Thoracic aorta (tissue), 2 donors: Measurements from ENCODE around the gene PGC. TPM values are rescaled to one million over a fixed set of nuclear protein-coding genes. Genes with fewer than 3 reads are reported as not detected.

Source experiments
- ATAC-seq: fragments of 150-250 bp; one replicate; pipeline ENCODE4 v1.8.0; 2017; ENCODE audit warnings: low read depth; ENCODE audit not compliant: insufficient number of reproducible peaks, low FRiP score
- DNase-seq: peaks from one replicate; pipeline ENCODE4 v3.0.0-alpha.2; 2020; ENCODE audit warnings: low spot score
- H3K27ac ChIP-seq, 2 donors: fragments of 200-600 bp; sonication (generic); 1 replicate in 1 of 2; 2 replicates in 1 of 2; pipeline ENCODE4 v1.5.1; 2016; ENCODE audit warnings: mild to moderate bottlenecking in 2 of 2, moderate library complexity in 2 of 2
- H3K27me3 ChIP-seq: fragments of 200-600 bp; sonication (generic); replicated peaks from 2 replicates; pipeline ENCODE4 v1.6.0; 2016; ENCODE audit warnings: mild to moderate bottlenecking; ENCODE audit not compliant: insufficient read depth
- H3K36me3 ChIP-seq: fragments of 200-600 bp; sonication (generic); one replicate; pipeline ENCODE4 v1.5.1; 2016
- H3K4me1 ChIP-seq, 2 donors: fragments of 200-600 bp; sonication (generic); 1 replicate in 1 of 2; 2 replicates in 1 of 2; pipeline versions ENCODE4 v1.5.1 to v1.6.0; 2016; ENCODE audit warnings: low read depth in 2 of 2, mild to moderate bottlenecking in 1 of 2; ENCODE audit not compliant: control insufficient read depth in 1 of 2
- H3K4me3 ChIP-seq: fragments of 200-600 bp; sonication (generic); 2 replicates; pipeline ENCODE4 v1.5.1; 2016; ENCODE audit warnings: mild to moderate bottlenecking
- H3K9me3 ChIP-seq: fragments of 200-600 bp; sonication (generic); 2 replicates; pipeline ENCODE4 v1.5.1; 2016
- CTCF ChIP-seq: fragments of 200-600 bp; sonication (generic); IDR thresholded peaks from one replicate; pipeline ENCODE4 v1.5.1; 2019; ENCODE audit warnings: antibody characterized with exemption
- total RNA-seq, 2 donors: library from RNA; depleted of rRNA; stranded (reverse); fragments of >200 nt; gene quantifications; one replicate each; pipeline versions ENCODE4 v1.1.0 to v1.2.3, GENCODE V29; 2016

PGC gene
- total RNA-seq, 2 donors from 2014 or later, result 53.1 TPM; not detected in 1

GRCh38 chr6:41719436-41720261, 27.5 kb downstream of the PGC start:
- Histone ChIP-seq H3K4me1 (peaks cover 42 to 55% of the 10 kb centered on the region in 2 donors), H3K27ac (no peak overlapping the region), H3K4me3 (no peak overlapping the region), H3K9me3 (no peaks in the 10 kb centered on the region), H3K27me3 (no peaks in the 10 kb centered on the region), H3K36me3 (no peaks in the 10 kb centered on the region)
- TF ChIP-seq CTCF, result no peak
- ATAC-seq, result no peak
- no peak for DNase-seq

- H3K4me1 ChIP-seq, result peaks cover 35 to 55% of the 10 kb centered on the region in 2 donors
- ATAC-seq, result no peak
- no peak for TF ChIP-seq CTCF
Measured at GRCh38 chr6:41718828-41719227, 28.4 kb downstream of the PGC start.

GRCh38 chr6:41717392-41717736, 29.8 kb downstream of the PGC start:
- ATAC-seq, result no peak
- no peaks in the 10 kb centered on the region for H3K9me3 ChIP-seq
- H3K4me3 ChIP-seq, result no peak overlapping the region
- no peaks in the 10 kb centered on the region for H3K36me3 ChIP-seq
- peak overlapping the region in 1 of 2 donors; percentile 12 for H3K27ac ChIP-seq
- H3K4me1 ChIP-seq, result peaks cover 37 to 55% of the 10 kb centered on the region in 2 donors
- H3K27me3 ChIP-seq, result no peaks in the 10 kb centered on the region
- no peak for DNase-seq
- no peak for TF ChIP-seq CTCF

More at GRCh38 chr6:41718828-41719227, 28.4 kb downstream of the PGC start:
- no peaks in the 10 kb centered on the region for H3K36me3 ChIP-seq
- H3K4me3 ChIP-seq, result no peak overlapping the region
- H3K9me3 ChIP-seq, result no peaks in the 10 kb centered on the region
- no peak for DNase-seq
- H3K27me3 ChIP-seq, result no peaks in the 10 kb centered on the region
- no peak overlapping the region for H3K27ac ChIP-seq

- ATAC-seq, result no peak
- Histone ChIP-seq H3K36me3 (no peaks in the 10 kb centered on the region), H3K4me1 (peaks cover 42 to 61% of the 10 kb centered on the region in 2 donors), H3K27me3 (no peaks in the 10 kb centered on the region), H3K4me3 (no peak overlapping the region), H3K9me3 (no peaks in the 10 kb centered on the region), H3K27ac (peak overlapping the region in 1 of 2 donors; percentile 12)
- no peak for DNase-seq
- no peak for TF ChIP-seq CTCF
Measured at GRCh38 chr6:41716516-41717391, 30.4 kb downstream of the PGC start.
